GM19324 (cell line): ENCODE results near the gene GRID2.

ENCODE experiments used
- ATAC-seq: cut with Tn5 transposase; IDR thresholded peaks from one replicate; pipeline ENCODE4 v1.9.1; 2021; ENCODE audit warnings: mild to moderate bottlenecking, moderate library complexity; ENCODE audit not compliant: unreplicated experiment, low FRiP score

Gene GRID2

DNA sequence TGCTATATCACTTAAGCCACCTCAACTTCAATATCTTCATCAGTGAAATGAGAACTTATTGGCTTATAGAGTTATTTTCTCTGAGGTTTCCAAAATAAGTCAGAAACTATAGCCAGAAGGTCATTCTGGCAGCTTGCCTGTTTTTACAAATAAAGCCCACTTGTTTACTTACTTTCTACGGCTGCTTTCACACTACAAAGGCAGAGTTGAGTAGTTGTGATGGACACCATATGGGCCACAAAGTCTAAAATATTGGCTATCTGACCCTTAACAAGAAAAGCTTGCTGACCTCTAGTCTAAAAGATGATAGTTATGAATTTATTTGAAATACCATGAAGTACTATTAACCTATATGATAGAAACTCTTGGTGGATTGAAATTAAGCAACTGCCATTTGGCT, 1457.5 kb downstream of the GRID2 start:
- ATAC-seq: no peak

DNA sequence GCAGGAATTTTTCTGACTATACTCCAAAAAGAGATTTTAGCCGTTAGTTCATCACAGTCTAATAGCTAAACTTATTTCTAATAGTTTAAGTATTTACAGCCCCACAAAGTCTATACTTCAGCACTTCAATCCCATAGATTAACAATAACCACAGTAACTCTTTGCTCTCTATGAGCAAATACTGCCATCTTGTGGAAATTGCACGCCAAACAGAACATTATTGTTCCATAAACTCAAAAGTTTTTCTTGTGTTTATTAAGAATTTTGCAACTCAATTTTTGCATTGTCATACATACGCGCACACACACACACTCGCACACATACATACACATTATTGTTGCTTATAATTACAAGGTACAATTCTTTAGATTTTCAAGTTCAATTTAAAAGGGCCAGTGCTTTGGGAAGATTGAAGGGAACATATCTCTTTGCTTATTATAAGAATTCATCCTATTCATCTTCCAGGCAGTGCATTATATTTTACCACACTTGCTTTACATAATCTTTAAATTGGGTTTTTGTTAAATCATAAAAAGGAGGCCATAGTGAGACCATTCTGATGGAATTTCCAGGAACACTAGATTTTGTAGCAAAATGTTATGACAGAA, 1461.0 kb downstream of the GRID2 start:
- ATAC-seq: no peak

DNA sequence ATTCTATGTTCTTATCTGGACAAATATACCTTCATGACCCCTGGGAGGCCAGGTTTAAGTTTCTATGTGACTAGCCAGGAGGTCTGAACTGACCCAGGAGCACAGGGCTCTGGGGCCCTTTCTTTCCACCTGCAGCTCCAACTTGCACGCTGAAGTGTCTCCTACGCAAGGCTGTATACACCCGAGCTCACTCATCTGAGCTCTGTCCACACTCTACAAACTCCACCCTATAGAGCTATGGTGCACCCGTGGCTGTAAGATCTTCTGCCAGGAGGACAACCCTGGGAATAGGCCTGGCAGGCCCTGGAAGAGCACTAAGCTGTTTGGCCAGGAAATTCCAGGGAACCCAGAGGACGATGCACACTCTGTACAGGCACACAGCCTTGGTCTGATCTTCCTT, 1464.2 kb downstream of the GRID2 start:
- ATAC-seq: no peak

DNA sequence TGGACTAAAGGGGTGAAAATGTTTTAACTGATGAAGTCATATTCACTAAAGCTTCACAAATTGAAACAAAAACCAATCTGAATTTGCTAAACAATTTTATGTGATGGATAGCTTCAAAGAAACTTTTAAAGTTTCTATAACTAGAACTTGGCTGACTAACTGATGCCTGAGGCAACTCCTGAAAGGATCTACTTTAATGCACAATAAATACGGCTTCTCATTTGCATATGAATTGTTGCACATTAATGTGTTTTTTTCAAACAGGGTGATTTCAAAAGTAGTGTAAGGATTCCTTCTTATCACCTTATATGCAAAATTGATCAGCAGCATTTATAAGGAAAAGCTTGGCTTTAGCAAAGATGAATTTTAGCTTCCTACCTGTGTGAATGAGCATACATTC, 1466.4 kb downstream of the GRID2 start:
- no peak for ATAC-seq

DNA sequence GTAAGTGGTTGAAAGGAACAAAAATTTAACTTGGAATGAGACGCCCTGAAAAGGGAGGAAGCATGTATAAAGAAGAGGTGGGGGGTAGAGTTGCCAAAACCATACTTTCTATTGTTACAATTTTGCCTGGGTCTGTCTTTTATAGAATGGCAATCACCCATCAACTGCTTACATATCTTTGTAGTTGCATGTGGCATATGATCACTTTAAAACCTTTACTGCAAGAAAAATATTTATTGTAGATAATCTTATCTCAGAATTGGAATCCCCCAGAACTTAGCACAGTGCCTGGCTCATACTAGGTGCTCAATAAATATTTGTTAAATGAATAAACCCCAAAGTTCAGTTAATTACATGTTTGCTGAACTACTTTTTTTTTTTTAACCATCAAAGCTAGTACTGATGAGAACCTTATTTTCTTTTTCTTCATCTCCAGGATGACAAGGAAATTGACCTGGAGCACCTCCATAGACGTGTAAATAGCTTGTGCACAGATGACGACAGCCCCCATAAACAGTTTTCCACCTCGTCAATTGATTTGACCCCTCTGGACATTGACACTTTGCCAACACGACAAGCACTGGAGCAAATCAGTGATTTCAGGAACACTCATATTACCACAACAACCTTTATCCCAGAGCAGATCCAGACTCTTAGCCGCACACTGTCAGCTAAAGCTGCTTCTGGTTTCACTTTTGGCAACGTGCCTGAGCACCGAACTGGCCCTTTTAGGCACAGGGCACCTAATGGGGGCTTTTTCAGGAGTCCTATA, 1468.1 kb downstream of the GRID2 start:
- no peak for ATAC-seq

DNA sequence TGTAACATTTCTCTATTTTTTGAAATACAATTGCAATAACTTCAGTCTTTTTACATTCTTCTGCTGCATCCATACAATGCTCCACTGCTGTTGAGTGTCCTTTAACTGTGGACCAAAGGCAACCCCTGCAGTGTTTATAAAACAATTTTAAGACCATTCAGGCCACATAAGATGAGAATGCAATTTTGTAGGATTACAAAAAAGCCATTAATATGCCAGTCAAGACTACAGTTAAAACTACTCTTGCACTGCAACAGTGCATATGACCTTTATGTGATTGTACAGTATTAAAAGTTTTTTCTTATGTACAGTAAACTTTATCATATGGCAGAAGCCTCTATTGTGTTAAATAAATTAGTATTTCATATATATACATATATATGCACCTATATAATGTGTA, 1469.1 kb downstream of the GRID2 start:
- no peak for ATAC-seq

DNA sequence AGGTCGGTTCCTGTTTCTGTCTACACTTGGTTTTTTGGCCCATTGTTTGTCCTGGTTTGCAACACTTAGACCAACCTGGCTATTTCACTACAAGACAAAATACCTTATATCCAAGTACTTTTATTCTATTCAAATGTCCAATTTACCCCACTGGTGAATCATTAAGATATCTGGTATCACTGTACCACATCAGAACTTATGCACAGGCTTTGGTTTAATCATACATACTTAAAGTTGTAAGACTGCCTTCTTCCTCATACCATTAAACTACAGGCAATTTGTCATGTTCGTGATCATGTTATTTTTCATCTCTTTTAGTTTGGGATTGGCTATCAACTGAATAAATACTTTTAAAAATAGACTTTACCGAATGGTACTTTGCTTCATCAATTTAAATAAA, 1471.8 kb downstream of the GRID2 start:
- ATAC-seq: no peak

DNA sequence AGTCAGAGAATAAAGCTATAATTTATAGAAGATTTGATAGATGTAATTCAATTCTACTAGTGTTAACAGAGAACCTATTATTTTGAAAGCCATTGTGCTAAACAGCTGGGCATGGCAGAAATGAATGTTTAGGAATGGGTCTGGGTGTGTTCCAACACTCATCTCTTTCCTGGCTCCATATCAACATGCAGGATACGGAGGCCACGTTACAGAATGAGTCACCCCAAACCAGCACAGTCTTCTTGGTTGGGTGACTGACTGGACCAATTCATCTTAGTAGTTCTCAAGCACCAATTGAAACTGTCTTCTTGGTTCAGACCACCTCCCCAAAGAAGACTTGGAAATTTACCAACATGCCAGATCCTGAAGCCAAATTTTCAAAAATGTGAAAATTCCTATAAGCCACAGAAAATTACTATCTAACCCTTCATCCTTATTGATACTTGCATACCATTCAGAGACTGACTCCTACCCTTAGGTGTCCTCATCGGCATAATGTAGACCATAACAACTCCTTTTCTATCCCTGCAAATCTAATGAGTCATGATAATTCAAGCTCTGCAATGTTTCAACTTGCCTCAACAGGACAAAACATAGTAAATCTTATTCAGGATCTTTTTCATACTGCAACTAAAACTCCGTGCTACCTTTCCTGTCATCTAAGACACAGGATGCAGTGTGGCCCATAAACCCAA, 1472.8 kb downstream of the GRID2 start:
- ATAC-seq: no peak

DNA sequence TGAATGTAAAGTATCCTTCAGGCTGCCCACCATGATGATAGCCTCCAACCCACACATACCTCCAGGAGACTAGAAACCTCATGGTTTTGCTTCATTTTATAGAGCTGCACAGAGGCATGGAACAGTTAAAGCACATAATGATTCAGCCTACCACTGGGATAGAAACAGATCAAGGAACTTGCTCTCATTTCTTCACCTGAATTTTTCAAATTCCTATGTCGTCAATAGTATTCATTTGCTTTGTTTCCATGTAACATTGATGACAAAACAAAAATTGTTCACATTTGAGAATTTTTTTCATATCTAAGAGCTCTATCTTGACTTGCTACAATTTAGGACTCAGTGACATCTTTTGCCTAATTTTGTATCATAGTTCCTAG, 1473.3 kb downstream of the GRID2 start:
- no peak for ATAC-seq

DNA sequence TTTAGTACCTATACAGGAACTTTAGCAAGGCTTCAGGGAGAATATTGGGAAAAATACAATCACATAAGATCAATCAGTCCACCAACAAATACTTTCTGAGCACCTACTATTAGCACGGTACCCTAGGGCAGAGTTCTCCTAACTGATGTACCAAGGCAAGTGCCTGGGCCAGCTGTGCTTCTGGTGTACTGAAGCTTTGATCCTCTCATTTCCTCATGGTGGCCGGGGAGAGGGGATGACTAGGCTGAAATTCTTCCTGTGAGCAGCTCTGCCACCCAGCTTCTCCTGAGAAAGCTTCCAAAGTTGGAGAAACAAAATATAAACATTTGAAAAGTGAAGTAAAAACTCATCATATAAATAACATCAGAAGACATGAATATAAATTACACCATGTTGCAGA, 1475.5 kb downstream of the GRID2 start:
- no peak for ATAC-seq

DNA sequence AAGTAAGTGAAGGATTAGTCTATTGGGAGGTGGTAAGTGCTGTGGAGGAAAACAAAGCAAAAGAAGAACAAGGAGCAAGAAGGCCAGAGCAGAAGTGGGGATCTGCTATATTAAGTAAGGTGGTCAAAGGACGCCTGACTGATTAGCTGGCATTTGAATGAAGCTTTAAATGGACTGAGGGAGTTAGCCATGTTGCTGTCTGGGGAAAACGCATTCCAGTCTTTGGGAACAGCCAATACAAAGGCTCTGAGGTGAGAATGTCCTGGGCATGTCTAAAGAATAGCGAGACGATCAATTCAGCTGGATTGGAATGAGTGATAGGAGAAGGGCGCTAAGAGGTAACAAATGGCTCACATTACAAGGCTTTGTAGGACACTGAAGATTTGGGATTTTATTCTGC, 1476.3 kb downstream of the GRID2 start:
- no peak for ATAC-seq

DNA sequence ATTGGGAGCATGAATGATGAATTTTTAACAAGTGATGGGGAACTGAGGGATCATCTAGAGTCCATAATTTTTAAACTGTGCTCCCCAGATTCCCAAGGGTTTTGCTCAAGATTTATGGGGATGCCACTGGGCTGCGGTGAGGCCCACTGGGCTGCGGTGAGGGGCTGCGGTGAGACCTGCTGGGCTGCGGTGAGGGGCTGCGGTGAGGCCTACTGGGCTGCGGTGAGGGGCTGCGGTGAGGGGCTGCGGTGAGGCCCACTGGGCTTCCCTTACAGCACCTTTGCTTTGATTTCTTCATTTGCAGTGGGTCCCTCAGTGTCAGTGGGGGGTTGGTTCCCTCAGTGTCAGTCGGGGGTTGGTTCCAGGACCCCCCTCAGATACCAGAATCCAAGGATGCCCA, 1477.4 kb downstream of the GRID2 start:
- ATAC-seq: no peak

DNA sequence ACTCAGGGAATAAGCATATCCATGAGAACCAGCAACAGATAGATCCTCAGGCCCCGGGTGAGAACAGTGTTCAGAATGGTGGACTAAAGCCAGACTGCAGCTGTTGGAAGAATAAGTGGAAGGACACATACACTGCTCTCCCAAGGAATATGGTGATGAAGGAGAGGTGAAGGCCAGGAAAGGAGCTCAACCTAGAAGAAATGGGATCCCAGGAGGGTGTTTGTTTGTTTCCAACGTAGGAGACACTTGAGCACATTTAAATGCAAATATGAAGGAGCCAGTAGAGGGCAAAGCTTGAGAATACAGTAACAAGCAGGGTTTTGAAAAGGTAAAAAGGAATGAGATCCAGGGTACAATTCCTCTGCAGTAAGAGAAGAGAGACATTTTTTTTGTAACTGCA, 1482.4 kb downstream of the GRID2 start:
- no peak for ATAC-seq

DNA sequence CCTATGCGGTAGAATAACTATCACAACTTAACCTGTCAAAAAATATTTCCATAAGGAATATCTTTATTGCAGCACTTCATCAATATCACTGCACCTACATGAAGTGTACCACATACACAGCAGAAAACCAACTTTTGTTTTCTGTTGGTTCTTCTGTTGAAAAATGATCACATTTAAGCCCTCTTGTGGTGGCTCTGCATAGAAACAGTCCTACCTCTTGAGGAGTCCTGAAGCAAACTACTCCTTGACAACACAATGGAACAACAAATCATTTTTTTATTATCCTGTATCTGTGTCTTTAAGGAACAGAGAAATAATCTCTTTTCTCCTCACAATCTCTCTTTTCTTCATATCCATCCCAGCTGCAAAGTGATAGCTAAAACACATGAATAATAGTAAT, 1484.9 kb downstream of the GRID2 start:
- ATAC-seq: no peak

DNA sequence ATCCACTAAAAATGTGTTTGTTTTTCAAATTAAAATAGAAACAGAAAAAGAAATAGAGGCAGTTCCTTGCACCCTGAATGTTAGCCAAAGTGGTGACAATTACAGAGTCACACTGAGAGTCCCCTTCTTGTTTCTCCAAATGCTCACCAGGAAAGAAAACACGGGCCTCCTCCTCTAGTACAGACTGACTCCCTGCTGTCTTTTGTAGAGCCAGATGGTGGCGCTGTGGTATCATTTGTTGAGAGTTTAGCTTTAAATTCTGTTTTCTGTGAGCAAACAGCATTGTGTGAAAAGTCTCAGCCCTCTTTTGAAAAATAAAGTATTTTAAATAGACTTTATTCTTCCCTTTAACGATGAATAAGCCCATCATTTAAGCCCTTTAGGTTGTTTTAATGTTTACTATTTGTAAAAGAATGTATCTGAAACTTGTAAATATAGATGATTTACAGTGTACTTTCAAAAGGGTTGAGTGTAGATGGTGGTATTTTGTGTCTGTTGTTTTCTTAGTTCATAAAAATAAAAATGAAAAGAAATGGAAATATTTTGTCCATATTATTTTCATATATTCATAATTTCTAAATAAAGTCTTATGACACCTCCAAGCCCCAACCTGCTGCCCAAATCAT, 1487.9 kb downstream of the GRID2 start:
- no peak for ATAC-seq

DNA sequence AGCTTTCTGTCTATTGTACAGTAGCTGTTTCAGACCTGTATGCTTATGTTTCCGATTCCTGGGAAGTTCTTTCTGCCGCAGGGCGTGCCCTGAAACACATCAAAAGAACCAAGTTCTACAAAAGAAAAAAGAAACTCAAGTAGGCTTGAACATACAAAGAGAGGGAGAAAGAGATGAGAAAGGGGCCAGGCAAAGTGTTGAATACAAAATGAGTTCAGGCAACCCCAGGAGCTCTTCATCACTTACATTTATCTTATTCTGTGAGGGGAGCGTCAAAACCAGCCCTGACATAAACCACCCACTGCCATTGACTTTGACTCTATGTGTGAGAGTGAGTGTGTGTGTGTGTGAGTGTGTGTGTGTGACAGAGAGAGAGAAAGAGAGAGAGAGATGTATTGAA, 1498.3 kb downstream of the GRID2 start:
- no peak for ATAC-seq

DNA sequence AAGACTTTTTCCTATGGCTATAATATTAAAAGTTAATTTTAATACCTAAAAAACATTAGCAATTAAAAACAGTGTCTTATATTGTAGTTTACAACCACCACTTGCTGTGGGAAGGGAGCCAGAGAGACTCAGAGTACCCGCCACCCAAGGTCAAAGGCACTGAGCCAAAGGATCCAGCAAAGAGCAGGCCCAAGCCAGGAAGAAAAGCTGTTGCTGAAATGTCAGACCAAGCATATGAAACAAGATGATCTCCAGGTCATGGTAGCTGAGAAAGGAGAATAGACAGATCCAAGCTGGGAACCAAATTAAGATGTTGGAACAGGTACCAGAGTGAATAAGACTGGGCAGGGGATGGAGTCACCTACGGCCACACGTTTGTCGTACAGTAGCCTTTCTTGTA, 1506.0 kb downstream of the GRID2 start:
- ATAC-seq: no peak

DNA sequence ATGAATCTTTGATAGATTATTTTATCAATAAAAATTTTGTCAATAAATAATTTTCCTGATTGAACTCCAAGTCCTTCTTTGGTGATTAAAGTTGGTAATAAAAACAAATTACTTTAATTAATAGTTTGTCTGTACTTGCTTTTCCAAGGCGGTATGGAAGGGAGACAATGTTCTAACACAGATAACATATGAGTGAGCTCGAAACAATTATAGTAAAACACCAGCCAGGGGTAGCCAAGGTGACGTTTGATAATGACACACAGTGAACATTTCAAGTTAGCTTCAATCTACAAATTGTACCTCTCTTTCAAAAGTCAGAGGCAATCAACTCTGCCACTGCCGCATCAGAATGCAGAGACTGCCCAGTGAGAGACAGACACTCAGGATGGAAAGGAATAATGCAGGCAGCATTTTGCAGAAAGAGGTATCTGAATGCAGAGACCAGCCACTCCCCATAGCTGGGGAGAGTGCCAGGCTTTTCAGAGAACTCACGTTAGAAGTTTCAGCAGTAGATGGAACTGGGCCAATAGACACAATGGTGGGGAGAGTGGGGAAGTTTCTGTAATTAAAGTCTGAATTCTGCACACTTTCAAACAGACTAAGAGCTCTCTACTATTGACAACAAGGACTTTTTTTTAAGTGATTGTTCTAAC, 1506.7 kb downstream of the GRID2 start:
- ATAC-seq: no peak

DNA sequence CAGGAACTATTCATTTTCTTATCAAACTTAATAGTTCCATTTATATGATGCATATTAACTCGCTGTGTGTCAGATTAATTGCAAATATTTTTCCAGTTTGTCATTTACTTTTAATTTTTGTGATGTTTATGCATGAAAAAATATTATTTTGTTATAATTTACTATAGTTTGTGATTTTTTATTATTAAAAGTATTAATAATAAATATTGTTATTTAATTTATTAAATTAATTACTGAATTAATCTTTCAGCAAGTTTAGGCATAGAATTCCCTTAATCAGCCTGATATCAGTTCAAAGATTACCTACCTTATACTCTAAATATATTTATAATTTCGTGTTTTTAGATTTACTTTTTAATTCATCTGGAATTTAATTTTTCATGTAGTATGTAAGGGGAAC, 1509.3 kb downstream of the GRID2 start:
- ATAC-seq: no peak

DNA sequence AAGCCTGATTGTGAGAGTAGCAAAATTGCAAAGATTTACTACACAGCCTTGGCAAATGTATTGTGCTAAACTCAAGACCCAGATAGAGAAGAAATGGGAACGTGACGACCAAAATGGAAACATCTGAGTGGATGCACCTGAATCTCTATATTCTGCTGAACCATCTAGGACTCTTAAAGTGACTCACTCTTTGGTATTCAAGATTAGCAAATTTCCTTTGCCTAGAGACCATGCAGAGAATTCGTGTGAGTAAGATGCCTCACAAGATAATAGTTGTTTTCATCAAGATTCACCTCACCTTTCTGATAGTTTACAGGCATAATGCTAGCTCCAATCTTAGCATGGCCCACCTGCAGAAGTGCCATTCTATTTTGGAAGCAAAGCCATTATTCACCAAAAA, 1510.4 kb downstream of the GRID2 start:
- no peak for ATAC-seq

DNA sequence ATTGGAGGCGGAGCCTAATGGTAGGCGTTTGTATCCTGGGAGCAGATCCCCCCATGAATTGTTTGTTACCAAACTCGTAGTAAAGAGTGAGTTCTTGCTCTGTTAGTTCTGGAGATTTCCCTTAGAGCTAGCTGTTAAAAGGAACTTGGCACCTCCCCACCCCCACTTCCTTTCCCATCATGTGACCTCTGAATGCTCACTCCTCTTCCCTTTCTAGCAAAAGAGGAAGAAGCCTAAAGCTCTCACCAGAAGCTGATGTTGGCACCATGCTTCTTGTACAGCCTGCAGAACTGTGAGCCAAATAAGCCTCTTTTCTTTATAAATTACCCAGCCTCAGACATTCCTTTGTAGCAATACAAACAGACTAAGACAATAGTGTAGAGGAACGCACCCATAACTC, 1511.0 kb downstream of the GRID2 start:
- ATAC-seq: no peak
